ENCODE measurements around the gene MAZ. TPM values are rescaled to one million over a fixed set of nuclear protein-coding genes. Genes with fewer than 3 reads are reported as not detected.
"Not testable (repeated sequence)": the region's sequence is repeated elsewhere in the genome, so short reads cannot be mapped to it uniquely, and the experiment has no call there.

Gene MAZ
- total RNA-seq, 4 donors from 2014 or later: 80.4 to 132 (median 107) TPM

GRCh38 chr16:29831490-29831889 is 25.2 kb downstream of the MAZ start:
- Histone ChIP-seq H3K36me3 (peaks cover 26 to 29% of the 10 kb centered on the region in 2 donors), H3K4me1 (peaks cover 0 to 3% of the 10 kb centered on the region in 2 donors), H3K27ac (no peak overlapping the region), H3K9me3 (no peaks in the 10 kb centered on the region), H3K4me3 (replicated peaks in 1 of 3) (no peak overlapping the region), H3K27me3 (no peaks in the 10 kb centered on the region)
- intact Hi-C loops (cut with DNase I): loop anchor here (10.0 kb wide), 1 partner anchor 193 kb away; the partner anchor contains the start of gene C16orf92
- WGBS, 2 donors: 87 to 88% methylated on average over 2 of the region's 2 CpGs
- TF ChIP-seq CTCF (IDR thresholded peaks at IDR 0.05) (no peak), POLR2A (IDR thresholded peaks at IDR 0.05) (no peak)
- DNase-seq: no peak

GRCh38 chr16:29833219-29833618 is 26.9 kb downstream of the MAZ start:
- 97 to 98% methylated on average over 4 of the region's 4 CpGs for WGBS, 2 donors
- not testable (repeated sequence) for H3K4me1 ChIP-seq; DNase-seq; H3K27ac ChIP-seq; H3K27me3 ChIP-seq; H3K4me3 ChIP-seq (replicated peaks in 1 of 3); H3K9me3 ChIP-seq
- intact Hi-C loops (cut with DNase I): loop anchor here (10.0 kb wide), 1 partner anchor 192 kb away; the partner anchor contains the start of gene C16orf92
- H3K36me3 ChIP-seq: peaks cover 39 to 45% of the 10 kb centered on the region in 2 donors

GRCh38 chr16:29834079-29834478 is 27.8 kb downstream of the MAZ start:
- intact Hi-C loops (cut with DNase I): loop anchor here (10.0 kb wide), 1 partner anchor 191 kb away; the partner anchor contains the start of gene C16orf92
- H3K36me3 ChIP-seq: peaks cover 42 to 53% of the 10 kb centered on the region in 2 donors
- WGBS, 2 donors: 92 to 94% methylated on average over 5 of the region's 5 CpGs

GRCh38 chr16:29835926-29836325 is 29.6 kb downstream of the MAZ start:
- Histone ChIP-seq H3K9me3 (no peaks in the 10 kb centered on the region), H3K4me3 (replicated peaks in 1 of 3) (no peak overlapping the region), H3K36me3 (peaks cover 48 to 63% of the 10 kb centered on the region in 2 donors), H3K4me1 (no peaks in the 10 kb centered on the region), H3K27ac (no peak overlapping the region), H3K27me3 (no peaks in the 10 kb centered on the region)
- TF ChIP-seq POLR2A (IDR thresholded peaks at IDR 0.05) (no peak), CTCF (IDR thresholded peaks at IDR 0.05) (no peak)
- intact Hi-C loops (cut with DNase I): loop anchor here (10.0 kb wide), 1 partner anchor 189 kb away; the partner anchor contains the start of gene C16orf92
- WGBS, 2 donors: 76 to 87% methylated on average over 7 of the region's 7 CpGs
- DNase-seq: no peak

More at GRCh38 chr16:29834079-29834478, 27.8 kb downstream of the MAZ start:
- TF ChIP-seq POLR2A (IDR thresholded peaks at IDR 0.05) (no peak), CTCF (IDR thresholded peaks at IDR 0.05) (no peak)
- no peaks in the 10 kb centered on the region for H3K4me1 ChIP-seq
- no peak overlapping the region for H3K27ac ChIP-seq
- no peaks in the 10 kb centered on the region for H3K27me3 ChIP-seq
- no peak for DNase-seq
- no peak overlapping the region for H3K4me3 ChIP-seq (replicated peaks in 1 of 3)
- H3K9me3 ChIP-seq: no peaks in the 10 kb centered on the region

GRCh38 chr16:29836623-29837022 is 30.3 kb downstream of the MAZ start:
- H3K36me3 ChIP-seq: peaks cover 46 to 66% of the 10 kb centered on the region in 2 donors
- DNase-seq: no peak
- H3K4me3 ChIP-seq (replicated peaks in 1 of 3): no peak overlapping the region
- H3K9me3 ChIP-seq: no peaks in the 10 kb centered on the region
- H3K27ac ChIP-seq: no peak overlapping the region
- TF ChIP-seq CTCF (IDR thresholded peaks at IDR 0.05) (no peak), POLR2A (IDR thresholded peaks at IDR 0.05) (no peak)
- H3K27me3 ChIP-seq: no peaks in the 10 kb centered on the region
- intact Hi-C loops (cut with DNase I): loop anchor here (10.0 kb wide), 1 partner anchor 188 kb away; the partner anchor contains the start of gene C16orf92
- 83 to 88% methylated on average over 12 to 15 of the region's 15 CpGs for WGBS, 2 donors
- H3K4me1 ChIP-seq: no peaks in the 10 kb centered on the region

Data from thyroid gland (tissue), 4 donors.